ENCODE data around the gene KRT84. TPM values are rescaled to one million over a fixed set of nuclear protein-coding genes. Genes with fewer than 3 reads are reported as not detected.
A peak's percentile ranks its signal among the peaks of the same experiment; 100 is the strongest.

The KRT84 gene
- total RNA-seq, 2 experiments from 2014 or later = not detected

DNA sequence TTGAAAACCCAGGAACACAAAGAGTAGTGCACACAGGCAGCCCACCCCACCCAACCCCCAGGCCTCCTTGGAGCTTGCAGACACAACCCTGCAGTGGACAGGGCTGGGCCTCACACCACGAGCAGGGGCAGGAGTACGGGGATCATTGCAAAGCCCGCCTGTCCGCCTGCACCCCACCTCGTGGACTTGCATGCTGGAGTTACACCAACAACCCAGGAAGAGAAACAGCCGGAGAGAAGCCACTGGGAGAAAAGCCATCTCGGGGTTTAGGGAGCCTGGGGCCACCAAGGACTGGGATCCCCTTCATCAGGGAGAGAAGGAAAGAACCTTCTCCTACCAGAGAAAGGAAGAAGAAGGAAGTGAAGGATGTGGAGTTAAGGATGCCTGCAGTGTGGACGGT lies 8.2 kb downstream of the KRT84 start:
- intact Hi-C loops (cut with DNase I, micrococcal nuclease) = no loop called here
- Histone ChIP-seq H3K27ac (ENCODE audit: low read depth in 1 of 2, low read length in 2 of 2) (no peak overlapping the region), H3K36me3 (ENCODE audit: insufficient read depth, low read length) (no peaks in the 10 kb centered on the region), H3K4me1 (ENCODE audit: insufficient read depth, low read length) (no peaks in the 10 kb centered on the region), H3K4me3 (ENCODE audit: low read length) (no peak overlapping the region), H3K27me3 (ENCODE audit: control insufficient read depth in 1 of 2, insufficient read depth in 2 of 2, low read length in 2 of 2) (peaks cover 0 to 4% of the 10 kb centered on the region in 2 experiments), H3K9me3 (ENCODE audit: control insufficient read depth in 1 of 2, insufficient read depth in 1 of 2, low read length in 2 of 2) (no peaks in the 10 kb centered on the region)
- no peak overlapping the region for H3K4me3 Mint-ChIP-seq
- ChIA-PET CTCF (no interaction called here), POLR2A (no interaction called here)
- no peaks in the 10 kb centered on the region for H3K36me3 Mint-ChIP-seq (ENCODE audit: low read depth)
- ATAC-seq (ENCODE audit: poor library complexity) (no peak), DNase-seq (no peak)
- peaks cover 4% of the 10 kb centered on the region for H3K27me3 Mint-ChIP-seq
- TF ChIP-seq CTCF (IDR thresholded peaks at IDR 0.05) = no peak
- H3K9me3 Mint-ChIP-seq = no peaks in the 10 kb centered on the region
- H3K4me1 Mint-ChIP-seq (ENCODE audit: low read depth) = peaks cover under 1% of the 10 kb centered on the region
- no peak overlapping the region for H3K27ac Mint-ChIP-seq

DNA sequence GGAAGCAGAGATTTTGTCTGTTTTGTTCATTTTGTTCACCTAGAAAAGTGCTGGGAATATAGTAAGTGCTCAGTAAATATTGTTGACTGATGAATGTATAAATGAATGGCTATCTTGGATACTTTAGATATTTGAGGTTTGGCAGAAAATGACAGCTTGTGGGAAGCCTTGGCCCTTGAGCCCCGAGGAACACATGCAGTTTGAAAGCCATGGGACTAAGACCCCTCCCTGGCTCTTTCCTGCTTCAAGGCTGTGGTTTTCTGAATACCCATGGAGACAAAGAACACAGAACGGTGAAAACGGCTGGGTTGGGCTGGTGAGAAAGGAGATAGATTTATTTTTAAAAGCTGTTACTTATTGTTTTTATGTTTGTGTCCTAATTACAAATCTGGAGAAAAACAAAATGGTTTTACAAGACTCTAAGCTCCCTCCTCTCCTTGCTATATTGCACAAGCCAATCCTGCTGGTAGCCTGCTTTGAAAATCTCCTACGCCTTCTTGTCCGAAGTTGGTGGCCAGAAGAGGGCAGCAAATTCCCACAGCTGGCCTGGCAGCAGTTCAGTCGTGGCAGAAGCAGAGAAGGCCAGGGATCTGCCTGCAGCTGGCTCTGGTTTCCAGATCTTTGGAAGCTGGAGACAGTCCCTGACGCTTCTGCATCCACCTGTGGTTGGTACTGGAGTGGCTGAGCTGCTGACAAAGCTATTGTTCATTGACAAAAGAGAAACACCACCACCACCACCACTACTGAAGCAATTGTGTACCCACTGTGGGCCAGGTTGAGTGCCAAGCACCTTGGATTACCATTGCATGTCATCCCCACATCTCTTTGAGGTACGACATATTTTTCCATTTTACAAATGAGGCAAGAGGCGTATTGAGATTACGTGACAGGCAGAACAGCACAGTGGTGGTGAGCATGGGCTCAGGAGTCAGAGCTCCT lies 13.0 kb downstream of the KRT84 start:
- Mint-ChIP-seq H3K27me3 (peaks cover 24% of the 10 kb centered on the region), H3K4me3 (no peak overlapping the region), H3K4me1 (ENCODE audit: low read depth) (no peaks in the 10 kb centered on the region), H3K9me3 (no peaks in the 10 kb centered on the region), H3K27ac (no peak overlapping the region), H3K36me3 (ENCODE audit: low read depth) (no peaks in the 10 kb centered on the region)
- Histone ChIP-seq H3K36me3 (ENCODE audit: insufficient read depth, low read length) (no peaks in the 10 kb centered on the region), H3K4me3 (ENCODE audit: low read length) (no peak overlapping the region), H3K9me3 (ENCODE audit: control insufficient read depth in 1 of 2, insufficient read depth in 1 of 2, low read length in 2 of 2) (no peaks in the 10 kb centered on the region), H3K27ac (ENCODE audit: low read depth in 1 of 2, low read length in 2 of 2) (no peak overlapping the region), H3K4me1 (ENCODE audit: insufficient read depth, low read length) (no peaks in the 10 kb centered on the region), H3K27me3 (ENCODE audit: control insufficient read depth in 1 of 2, insufficient read depth in 2 of 2, low read length in 2 of 2) (peaks cover 2 to 4% of the 10 kb centered on the region in 2 experiments)
- peak; percentile 53 for TF ChIP-seq CTCF (IDR thresholded peaks at IDR 0.05)
- intact Hi-C loops (cut with DNase I, micrococcal nuclease) = loop anchor here (1.0 to 2.0 kb wide), 4 partner anchors 507 to 609 kb away; no protein-coding TSS in a partner anchor
- DNase-seq = peak; percentile 14 to 71 (median 46)
- no peak for ATAC-seq (ENCODE audit: poor library complexity)
- CTCF ChIA-PET = interaction anchor here (0.7 to 1.3 kb wide), 3 partner anchors 13 to 513 kb away, joined by 3 read pairs; no protein-coding TSS in a partner anchor
- POLR2A ChIA-PET = interaction anchor here (0.7 kb wide), 1 partner anchor 447 kb away, joined by 4 read pairs; no protein-coding TSS in a partner anchor

GRCh38 chr12:52371716-52372115 lies 13.7 kb downstream of the KRT84 start:
- TF ChIP-seq CTCF (IDR thresholded peaks at IDR 0.05) = no peak
- Mint-ChIP-seq H3K9me3 (no peaks in the 10 kb centered on the region), H3K36me3 (ENCODE audit: low read depth) (no peaks in the 10 kb centered on the region), H3K4me3 (no peak overlapping the region), H3K27ac (no peak overlapping the region), H3K27me3 (peaks cover 22% of the 10 kb centered on the region), H3K4me1 (ENCODE audit: low read depth) (no peaks in the 10 kb centered on the region)
- Histone ChIP-seq H3K9me3 (ENCODE audit: control insufficient read depth in 1 of 2, insufficient read depth in 1 of 2, low read length in 2 of 2) (no peaks in the 10 kb centered on the region), H3K27me3 (ENCODE audit: control insufficient read depth in 1 of 2, insufficient read depth in 2 of 2, low read length in 2 of 2) (peaks cover 2 to 4% of the 10 kb centered on the region in 2 experiments), H3K4me1 (ENCODE audit: insufficient read depth, low read length) (no peaks in the 10 kb centered on the region), H3K4me3 (ENCODE audit: low read length) (no peak overlapping the region), H3K36me3 (ENCODE audit: insufficient read depth, low read length) (no peaks in the 10 kb centered on the region), H3K27ac (ENCODE audit: low read depth in 1 of 2, low read length in 2 of 2) (no peak overlapping the region)
- no peak for DNase-seq
- POLR2A ChIA-PET = no interaction called here
- CTCF ChIA-PET = interaction anchor here (1.3 kb wide), 1 partner anchor 508 kb away, joined by 3 read pairs; no protein-coding TSS in a partner anchor
- intact Hi-C loops (cut with DNase I, micrococcal nuclease) = loop anchor here (1.0 to 2.0 kb wide), 4 partner anchors 508 to 610 kb away; no protein-coding TSS in a partner anchor
- no peak for ATAC-seq (ENCODE audit: poor library complexity)
